Heart right ventricle (tissue), 16 donors: ENCODE results near the gene CSF3R. TPM values are rescaled to one million over a fixed set of nuclear protein-coding genes. Genes with fewer than 3 reads are reported as not detected.
"Not testable (repeated sequence)": the region's sequence is repeated elsewhere in the genome, so short reads cannot be mapped to it uniquely, and the experiment has no call there.

Experiments
- ATAC-seq, 8 donors: fragments of 200-7000 bp; cut with Tn5 transposase; one replicate each; pipeline ENCODE4 v1.9.1; 2020; ENCODE audit warnings: mild to moderate bottlenecking in 8 of 8, moderate library complexity in 8 of 8, moderate number of reproducible peaks in 1 of 8
- DNase-seq, 2 donors: peaks; one replicate each; pipeline ENCODE4 v3.0.0-alpha.2; 2020
- H3K27ac ChIP-seq, 10 donors: fragments of 200-600 bp; sonication (generic) in 2 of 10; one replicate each; pipeline versions ENCODE4 v1.5.0 to v1.8.0; 2020 to 2022; ENCODE audit warnings: mild to moderate bottlenecking in 3 of 10
- H3K27me3 ChIP-seq, 7 donors: fragments of 200-600 bp; one replicate each; pipeline ENCODE4 v1.8.0; 2021 to 2022; ENCODE audit warnings: mild to moderate bottlenecking in 2 of 7
- H3K36me3 ChIP-seq, 9 donors: fragments of 200-600 bp; sonication (generic) in 1 of 9; one replicate each; pipeline versions ENCODE4 v1.5.0 to v1.8.0; 2020 to 2022; ENCODE audit warnings: mild to moderate bottlenecking in 2 of 9
- H3K4me1 ChIP-seq, 9 donors: fragments of 200-600 bp; sonication (generic) in 1 of 9; one replicate each; pipeline versions ENCODE4 v1.5.0 to v1.8.0; 2020 to 2022; ENCODE audit warnings: mild to moderate bottlenecking in 4 of 9
- H3K4me3 ChIP-seq, 10 donors: fragments of 200-600 bp; sonication (generic) in 2 of 10; one replicate each; pipeline versions ENCODE4 v1.5.0 to v1.8.0; 2020 to 2022; ENCODE audit warnings: mild to moderate bottlenecking in 7 of 10, moderate library complexity in 2 of 10
- H3K9me3 ChIP-seq, 11 donors: fragments of 200-600 bp in 10 of 11; sonication (generic) in 2 of 11; one replicate each; pipeline versions ENCODE4 v1.5.0 to v1.8.0; 2013 to 2022; ENCODE audit warnings: mild to moderate bottlenecking in 2 of 11, control low read depth in 1 of 11, moderate library complexity in 1 of 11
- WGBS, 2 donors: extraction: QIAGEN DNeasy Blood & Tissue Kit; methylation state at CpG; one replicate each; pipeline ENCODE4 v1.1.7; 2013; ENCODE audit warnings: inconsistent platforms in 1 of 2; 5-methylcytosine and 5-hydroxymethylcytosine counted together
- intact Hi-C, 10 donors: fragments of 100-400 bp; cut with DNase I; formaldehyde crosslinking; loops; one replicate each; pipeline versions ENCODE4 v1.11.1 to v1.14.2; 2022
- polyA plus RNA-seq, 2 donors: library from polyadenylated mRNA; stranded (reverse); fragments of 200-250 nt; gene quantifications; one replicate each; pipeline ENCODE4 v1.2.3, GENCODE V29; 2013
- total RNA-seq, 10 donors: library from RNA; stranded (reverse); fragmentation: NEBNext Ultra II Directional in 3 of 10; extraction: Animal tissue kit (Norgen Biotek cat#: 25700) in 3 of 10; gene quantifications; one replicate each; pipeline versions ENCODE4 v1.2.1 to v1.2.4, GENCODE V29; 2021 to 2023
- TF ChIP-seq, protein P1 (sequence below), 9 donors: fragments of 200-600 bp; sonication (generic) in 2 of 9; IDR thresholded peaks; one replicate each; pipeline versions ENCODE4 v1.5.0 to v1.8.0; 2021 to 2022; ENCODE audit warnings: antibody characterized with exemption in 9 of 9, mild to moderate bottlenecking in 5 of 9, moderate library complexity in 1 of 9
- donor health status: Arrhythmogenic right ventricular cardiomyopathy.
- donor health status: ischemic (EF 13 %, LVEDD 7.1; RV severe dilation, severe dysfunction).
- donor health status: healthy with polysubstance abuse.
- donor health status: DM: no; HTN: yes; CAD: no.
- donor health status: DM: no; HTN: no; CAD: no.
- donor health status: ischemic (EF 25% LVEDD 6.9; RV normal size, moderate dysfunction).
- donor health status: ischemic (EF 25% LVEDD 5.7; RV mildly dilated, moderate dysfunction).
- donor health status: healthy.
- donor health status: DM: yes; HTN: yes; CAD: no.
- donor health status: Ischemic cardiomyopathy.
- donor health status: ischemic (EF 35%, LVEDD 5.7; RV mildly dilated, moderate dysfunction).
- donor health status: nonischemic (EF 11% LVEDD 7.7; RV severe dilation, severe dysfunction).
- donor health status: DM: yes; HTN: yes; CAD: no.
- donor health status: PGD.
- donor health status: ischemic (EF 29% LVEDD 5.4; RV normal size, mild dysfunction).
- donor health status: nonischemic (EF 23%, LVEDD 6.1; RV moderate dilation, normal function).

Gene CSF3R
- total and polyA plus RNA-seq, 12 donors, result 1.8 to 13.9 (median 4.2) TPM

DNA sequence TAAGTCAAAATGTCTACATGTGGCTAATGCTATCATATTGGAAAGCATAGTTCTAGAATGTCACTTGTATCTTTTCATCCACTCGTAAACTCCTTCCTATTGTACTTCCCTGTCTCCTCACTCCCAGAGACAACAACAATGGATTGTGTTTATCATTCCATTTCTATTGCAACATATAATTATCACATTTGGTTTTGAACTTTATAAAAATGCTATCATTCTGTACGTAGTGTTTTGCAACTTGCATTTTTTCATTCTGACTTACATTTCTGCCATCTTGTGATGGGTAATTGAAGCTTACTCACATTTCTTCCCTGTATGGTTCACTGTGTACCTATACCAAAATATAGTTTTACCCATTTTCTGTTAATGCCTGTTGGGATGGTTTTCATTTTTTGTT, 14.5 kb upstream of the CSF3R start:
- Histone ChIP-seq H3K36me3 (no peaks in the 10 kb centered on the region), H3K27ac (no peak overlapping the region), H3K4me1 (no peaks in the 10 kb centered on the region), H3K9me3 (no peaks in the 10 kb centered on the region), H3K4me3 (no peak overlapping the region), H3K27me3 (peaks cover 0 to 53% (median 6%) of the 10 kb centered on the region in 7 donors)
- DNase-seq, result no peak
- ATAC-seq, result no peak
- WGBS, 2 donors, result 80 to 82% methylated on average over 2 of the region's 2 CpGs
- intact Hi-C loops, result no loop called here
- TF ChIP-seq, protein P1, sequence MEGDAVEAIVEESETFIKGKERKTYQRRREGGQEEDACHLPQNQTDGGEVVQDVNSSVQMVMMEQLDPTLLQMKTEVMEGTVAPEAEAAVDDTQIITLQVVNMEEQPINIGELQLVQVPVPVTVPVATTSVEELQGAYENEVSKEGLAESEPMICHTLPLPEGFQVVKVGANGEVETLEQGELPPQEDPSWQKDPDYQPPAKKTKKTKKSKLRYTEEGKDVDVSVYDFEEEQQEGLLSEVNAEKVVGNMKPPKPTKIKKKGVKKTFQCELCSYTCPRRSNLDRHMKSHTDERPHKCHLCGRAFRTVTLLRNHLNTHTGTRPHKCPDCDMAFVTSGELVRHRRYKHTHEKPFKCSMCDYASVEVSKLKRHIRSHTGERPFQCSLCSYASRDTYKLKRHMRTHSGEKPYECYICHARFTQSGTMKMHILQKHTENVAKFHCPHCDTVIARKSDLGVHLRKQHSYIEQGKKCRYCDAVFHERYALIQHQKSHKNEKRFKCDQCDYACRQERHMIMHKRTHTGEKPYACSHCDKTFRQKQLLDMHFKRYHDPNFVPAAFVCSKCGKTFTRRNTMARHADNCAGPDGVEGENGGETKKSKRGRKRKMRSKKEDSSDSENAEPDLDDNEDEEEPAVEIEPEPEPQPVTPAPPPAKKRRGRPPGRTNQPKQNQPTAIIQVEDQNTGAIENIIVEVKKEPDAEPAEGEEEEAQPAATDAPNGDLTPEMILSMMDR (IDR thresholded peaks at IDR 0.05), result no peak

DNA sequence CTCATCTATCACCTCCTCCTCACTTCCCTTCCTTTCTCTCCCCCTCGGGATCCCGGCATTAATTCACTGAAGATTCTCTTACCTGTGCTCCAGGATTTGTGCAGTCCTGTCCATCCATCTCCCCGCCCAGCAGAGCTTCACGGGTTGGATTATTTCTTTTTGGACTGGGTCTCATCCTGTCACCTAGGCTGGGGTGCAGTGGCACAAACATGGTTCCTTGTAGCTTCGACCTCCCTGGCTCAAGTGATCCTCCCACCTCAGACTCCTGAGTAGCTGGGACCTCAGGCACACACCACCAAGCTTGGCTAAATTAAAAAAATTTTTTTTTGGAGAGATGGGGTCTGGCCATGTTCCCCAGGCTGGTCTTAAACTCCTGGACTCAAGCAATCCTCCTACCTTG, 12.3 kb upstream of the CSF3R start:
- 85 to 86% methylated on average over 5 of the region's 5 CpGs for WGBS, 2 donors
- Histone ChIP-seq H3K36me3 (no peaks in the 10 kb centered on the region), H3K27me3 (peaks cover 0 to 45% (median 6%) of the 10 kb centered on the region in 7 donors), H3K4me3 (no peak overlapping the region), H3K9me3 (no peaks in the 10 kb centered on the region), H3K27ac (no peak overlapping the region), H3K4me1 (no peaks in the 10 kb centered on the region)
- intact Hi-C loops, result no loop called here
- ATAC-seq (no peak), DNase-seq (no peak)
- TF ChIP-seq, protein P1 (IDR thresholded peaks at IDR 0.05), result no peak

DNA sequence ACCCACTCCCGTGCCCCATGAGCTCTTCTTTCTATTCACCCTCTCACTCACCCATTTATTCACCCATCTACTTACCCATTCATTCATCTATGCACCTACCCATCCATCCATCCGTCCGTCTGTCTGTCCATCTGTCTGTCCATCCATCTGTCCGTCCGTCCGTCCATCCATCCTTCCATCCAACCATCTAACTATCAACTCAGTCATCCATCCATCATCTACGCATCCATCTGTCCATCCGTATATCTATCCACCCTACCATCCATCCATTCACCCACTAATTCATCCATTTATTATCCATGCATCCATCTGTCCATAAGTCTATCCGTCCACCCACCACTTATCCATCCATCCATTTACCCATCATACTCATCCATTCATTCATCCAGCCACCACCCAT, 10.8 kb upstream of the CSF3R start:
- no peak overlapping the region for H3K27ac ChIP-seq
- no peaks in the 10 kb centered on the region for H3K4me1 ChIP-seq
- H3K27me3 ChIP-seq, result peaks cover 0 to 38% (median 6%) of the 10 kb centered on the region in 7 donors
- DNase-seq (no peak), ATAC-seq (no peak)
- intact Hi-C loops, result no loop called here
- H3K4me3 ChIP-seq, result no peak overlapping the region
- H3K36me3 ChIP-seq, result no peaks in the 10 kb centered on the region
- 92 to 94% methylated on average over 9 of the region's 9 CpGs for WGBS, 2 donors
- TF ChIP-seq, protein P1 (IDR thresholded peaks at IDR 0.05), result no peak
- H3K9me3 ChIP-seq, result no peaks in the 10 kb centered on the region

DNA sequence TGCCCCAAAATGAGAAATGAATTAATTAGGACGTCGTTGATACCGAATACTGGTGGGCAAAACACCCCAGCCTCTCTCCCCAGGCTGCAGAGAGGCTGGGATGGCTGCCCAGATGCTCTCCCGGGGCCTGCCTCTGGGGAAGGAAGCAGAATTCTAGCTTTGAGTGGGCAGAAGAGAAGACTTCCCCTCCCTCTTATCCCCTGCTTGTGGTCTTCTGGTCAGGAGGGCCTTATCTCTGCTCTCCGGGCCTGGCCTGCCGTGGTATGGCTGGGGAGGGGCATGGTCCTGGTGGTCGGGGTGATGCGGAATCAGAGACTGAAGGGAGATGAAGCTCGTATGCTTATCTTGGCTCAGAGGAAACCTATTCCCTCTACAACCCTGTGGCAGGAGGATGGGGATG, 9.8 kb upstream of the CSF3R start:
- TF ChIP-seq, protein P1 (IDR thresholded peaks at IDR 0.05), result no peak
- ATAC-seq (no peak), DNase-seq (no peak)
- H3K4me1 ChIP-seq, result peaks cover 0 to 4% (median 0%) of the 10 kb centered on the region in 9 donors
- H3K27me3 ChIP-seq, result peaks cover 0 to 35% (median 6%) of the 10 kb centered on the region in 7 donors
- H3K9me3 ChIP-seq, result no peaks in the 10 kb centered on the region
- intact Hi-C loops, result no loop called here
- no peak overlapping the region for H3K4me3 ChIP-seq
- 19 to 20% methylated on average over 9 of the region's 9 CpGs for WGBS, 2 donors
- no peaks in the 10 kb centered on the region for H3K36me3 ChIP-seq
- no peak overlapping the region for H3K27ac ChIP-seq

DNA sequence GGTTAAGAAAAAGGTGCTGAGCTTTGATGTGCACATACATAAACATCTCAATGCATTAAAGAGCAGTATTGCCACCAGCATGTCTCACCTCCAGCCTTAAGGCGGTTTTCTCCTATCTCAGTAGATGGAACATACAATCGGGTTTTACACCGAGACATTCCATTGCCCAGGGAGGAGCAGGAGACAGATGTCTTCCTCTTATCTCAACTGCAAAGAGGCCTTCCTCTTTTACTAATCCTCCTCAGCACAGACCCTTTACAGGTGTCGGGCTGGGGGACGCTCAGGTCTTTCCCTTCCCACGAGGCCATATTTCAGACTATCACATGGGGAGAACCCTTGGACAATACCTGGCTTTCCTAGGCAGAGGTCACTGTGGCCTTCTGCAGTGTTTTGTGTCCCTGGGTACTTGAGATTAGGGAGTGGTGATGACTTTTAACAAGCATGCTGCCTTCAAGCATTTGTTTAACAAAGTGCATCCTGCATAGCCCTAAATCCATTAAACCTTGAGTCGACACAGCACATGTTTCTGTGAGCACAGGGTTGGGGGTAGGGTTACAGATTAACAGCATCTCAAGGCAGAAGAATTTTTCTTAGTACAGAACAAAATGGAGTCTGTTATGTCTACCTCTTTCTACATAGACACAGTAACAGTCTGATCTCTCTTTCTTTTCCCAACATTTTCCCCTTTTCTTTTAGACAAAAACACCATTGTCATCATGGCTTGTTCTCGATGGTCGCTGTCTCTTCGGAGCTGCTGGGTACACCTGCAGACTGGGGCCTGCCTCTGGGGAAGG, 6.7 kb upstream of the CSF3R start:
- H3K27ac ChIP-seq, H3K9me3 ChIP-seq, intact Hi-C loops, ATAC-seq, DNase-seq, H3K36me3 ChIP-seq, H3K4me3 ChIP-seq: not testable (repeated sequence)
- Histone ChIP-seq H3K27me3 (peaks cover 0 to 24% (median 5%) of the 10 kb centered on the region in 7 donors), H3K4me1 (peaks cover 0 to 28% (median 0%) of the 10 kb centered on the region in 9 donors)
- WGBS, 2 donors, result 49 to 61% methylated on average over 10 of the region's 10 CpGs
